Heart left ventricle (tissue), 16 donors: ENCODE measurements around the gene HTRA1. TPM values are rescaled to one million over a fixed set of nuclear protein-coding genes. Genes with fewer than 3 reads are reported as not detected.

Source experiments
- ATAC-seq, 4 donors: fragments of 200-7000 bp; cut with Tn5 transposase; one replicate each; pipeline ENCODE4 v1.9.1; 2020 to 2022; ENCODE audit warnings: moderate library complexity in 4 of 4, mild to moderate bottlenecking in 3 of 4, moderate number of reproducible peaks in 1 of 4
- DNase-seq, 5 donors: peaks; one replicate each; pipeline ENCODE4 v3.0.0-alpha.2; 2020
- H3K27ac ChIP-seq, 12 donors: fragments of 200-600 bp; sonication (generic) in 4 of 12; one replicate each; pipeline versions ENCODE4 v1.5.0 to v1.8.0; 2016 to 2022; ENCODE audit warnings: mild to moderate bottlenecking in 2 of 12
- H3K27me3 ChIP-seq, 9 donors: fragments of 200-600 bp; sonication (generic) in 2 of 9; one replicate each; pipeline versions ENCODE4 v1.5.1 to v1.8.0; 2016 to 2022; ENCODE audit warnings: mild to moderate bottlenecking in 3 of 9
- H3K36me3 ChIP-seq, 9 donors: fragments of 200-600 bp; sonication (generic) in 2 of 9; one replicate each; pipeline versions ENCODE4 v1.5.0 to v1.8.0; 2018 to 2022; ENCODE audit warnings: mild to moderate bottlenecking in 2 of 9
- H3K4me1 ChIP-seq, 12 donors: fragments of 200-600 bp; sonication (generic) in 4 of 12; one replicate each; pipeline versions ENCODE4 v1.5.0 to v1.8.0; 2016 to 2022; ENCODE audit warnings: mild to moderate bottlenecking in 3 of 12
- H3K4me3 ChIP-seq, 12 donors: fragments of 200-600 bp; sonication (generic) in 4 of 12; one replicate each; pipeline versions ENCODE4 v1.5.0 to v1.8.0; 2017 to 2022; ENCODE audit warnings: mild to moderate bottlenecking in 9 of 12, moderate library complexity in 4 of 12
- H3K9me3 ChIP-seq, 12 donors: fragments of 200-600 bp; sonication (generic) in 4 of 12; one replicate each; pipeline versions ENCODE4 v1.5.0 to v1.8.0; 2016 to 2022; ENCODE audit warnings: mild to moderate bottlenecking in 1 of 12
- POLR2A ChIP-seq, 2 donors: fragments of 450-650 bp; IDR thresholded peaks; one replicate each; pipeline ENCODE4 v1.6.1; 2017; ENCODE audit warnings: antibody characterized with exemption in 2 of 2, mild to moderate bottlenecking in 2 of 2, moderate library complexity in 2 of 2
- WGBS, 4 donors: extraction: QIAGEN DNeasy Blood & Tissue Kit in 2 of 4; methylation state at CpG; one replicate each; pipeline versions ENCODE4 v1.1.5 to v1.1.7; 2013 to 2018; 5-methylcytosine and 5-hydroxymethylcytosine counted together
- intact Hi-C, 10 donors: fragments of 100-400 bp; cut with DNase I; formaldehyde crosslinking; loops; one replicate each; pipeline versions ENCODE4 v1.11.1 to v1.14.2; 2022
- long read RNA-seq, 3 donors: library from polyadenylated mRNA; unstranded; transcript quantifications; one replicate each; pipeline ENCODE4 v2.0.0, GENCODE V29; 2020 to 2021
- polyA plus RNA-seq, 2 donors: library from polyadenylated mRNA; stranded (reverse); fragments of 200-250 nt; gene quantifications; one replicate each; pipeline ENCODE4 v1.2.3, GENCODE V29; 2013
- total RNA-seq, 9 donors: library from RNA; depleted of rRNA in 2 of 9; stranded (reverse); fragments of >200 nt in 2 of 9; fragmentation: NEBNext Ultra II Directional in 3 of 9; extraction: Animal tissue kit (Norgen Biotek cat#: 25700) in 3 of 9; gene quantifications; one replicate each; pipeline versions ENCODE4 v1.1.0 to v1.2.4, GENCODE V29; 2016 to 2023
- TF ChIP-seq, protein P1 (sequence below), 12 donors: fragments of 200-600 bp; sonication (generic) in 4 of 12; IDR thresholded peaks; one replicate each; pipeline versions ENCODE4 v1.5.0 to v1.8.0; 2018 to 2022; ENCODE audit warnings: antibody characterized with exemption in 12 of 12, mild to moderate bottlenecking in 5 of 12
- donor health status: ischemic (EF 13 %, LVEDD 7.1; RV severe dilation, severe dysfunction).
- donor health status: healthy with polysubstance abuse.
- donor health status: DM: no; HTN: yes; CAD: no.
- donor health status: DM: no; HTN: no; CAD: no.
- donor health status: ischemic (EF 25% LVEDD 6.9; RV normal size, moderate dysfunction).
- donor health status: ischemic (EF 25% LVEDD 5.7; RV mildly dilated, moderate dysfunction).
- donor health status: healthy.
- donor health status: DM: yes; HTN: yes; CAD: no.
- donor health status: ischemic (EF 35%, LVEDD 5.7; RV mildly dilated, moderate dysfunction).
- donor health status: nonischemic (EF 11% LVEDD 7.7; RV severe dilation, severe dysfunction).
- donor health status: DM: yes; HTN: yes; CAD: no.
- donor health status: PGD.
- donor health status: ischemic (EF 29% LVEDD 5.4; RV normal size, mild dysfunction).
- donor health status: nonischemic (EF 23%, LVEDD 6.1; RV moderate dilation, normal function).

Gene HTRA1
- total RNA-seq (100 to 1,000 TPM in 3 of 9 donors, 10 to 100 TPM in 6; 35.7 to 153 (median 57.6) TPM), polyA plus RNA-seq (10 to 100 TPM; 30.5 to 34.9 TPM)
- long read RNA-seq, donor 1, transcript HTRA1-202 (6 exons, 1,214 nt) = minor isoform, 7 of 100 reads
- long read RNA-seq, donor 1, transcript HTRA1-201 (9 exons, 2,120 nt) = major isoform, 84 of 100 reads
- long read RNA-seq, donor 1, partial matches to known transcripts = 5 of 100 reads
- long read RNA-seq, donor 1, other reads (novel, unspliced or antisense) = 4 of 100 reads
- long read RNA-seq, donor 2, partial matches to known transcripts = 2 of 8 reads
- long read RNA-seq, donor 2, other reads (novel, unspliced or antisense) = 1 of 8 reads
- long read RNA-seq, donor 3, transcript HTRA1-201 (9 exons, 2,120 nt) = major isoform, 37 of 44 reads
- long read RNA-seq, donor 3, partial matches to known transcripts = 0 of 44 reads
- long read RNA-seq, donor 3, other reads (novel, unspliced or antisense) = 4 of 44 reads

DNA sequence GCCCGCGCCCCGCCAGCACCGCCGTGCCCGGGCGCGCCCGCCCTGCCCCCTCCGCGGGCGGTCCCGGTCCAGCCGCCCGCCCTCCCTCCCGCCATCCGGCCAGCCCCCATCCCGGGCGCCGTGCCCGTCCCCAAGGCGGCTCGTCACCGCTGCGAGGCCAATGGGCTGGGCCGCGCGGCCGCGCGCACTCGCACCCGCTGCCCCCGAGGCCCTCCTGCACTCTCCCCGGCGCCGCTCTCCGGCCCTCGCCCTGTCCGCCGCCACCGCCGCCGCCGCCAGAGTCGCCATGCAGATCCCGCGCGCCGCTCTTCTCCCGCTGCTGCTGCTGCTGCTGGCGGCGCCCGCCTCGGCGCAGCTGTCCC, at the start of gene HTRA1:
HTRA1 (plus strand) TSS at position 187 of the 362 bp plus-strand sequence; CDS start at position 287, 100 bp downstream.
- H3K27me3 ChIP-seq = peaks cover 0 to 37% (median 0%) of the 10 kb centered on the region in 9 donors
- intact Hi-C loops = loop anchor here in 6 of 10 donors (2.0 to 10.0 kb wide), 3 partner anchors 36 to 103 kb away; partner anchors contain the start of gene DMBT1 (in 2 of the 6)
- peaks cover 0 to 45% (median 24%) of the 10 kb centered on the region in 12 donors for H3K4me1 ChIP-seq
- peak; percentile 83 to 90 (median 90) for DNase-seq
- H3K27ac ChIP-seq = peak within 1 kb of the TSS; percentile 33 to 86 (median 77)
- peaks cover 0 to 8% (median 0%) of the 10 kb centered on the region in 9 donors for H3K36me3 ChIP-seq
- WGBS, 4 donors = 0 to 1% (median 0%) methylated on average over 6 to 56 of the region's 56 CpGs
- ATAC-seq = peak; percentile 72 to 87 (median 80)
- peak within 1 kb of the TSS; percentile 66 to 97 (median 83) for H3K4me3 ChIP-seq
- no peak for TF ChIP-seq POLR2A (IDR thresholded peaks at IDR 0.05)
- TF ChIP-seq, protein P1, sequence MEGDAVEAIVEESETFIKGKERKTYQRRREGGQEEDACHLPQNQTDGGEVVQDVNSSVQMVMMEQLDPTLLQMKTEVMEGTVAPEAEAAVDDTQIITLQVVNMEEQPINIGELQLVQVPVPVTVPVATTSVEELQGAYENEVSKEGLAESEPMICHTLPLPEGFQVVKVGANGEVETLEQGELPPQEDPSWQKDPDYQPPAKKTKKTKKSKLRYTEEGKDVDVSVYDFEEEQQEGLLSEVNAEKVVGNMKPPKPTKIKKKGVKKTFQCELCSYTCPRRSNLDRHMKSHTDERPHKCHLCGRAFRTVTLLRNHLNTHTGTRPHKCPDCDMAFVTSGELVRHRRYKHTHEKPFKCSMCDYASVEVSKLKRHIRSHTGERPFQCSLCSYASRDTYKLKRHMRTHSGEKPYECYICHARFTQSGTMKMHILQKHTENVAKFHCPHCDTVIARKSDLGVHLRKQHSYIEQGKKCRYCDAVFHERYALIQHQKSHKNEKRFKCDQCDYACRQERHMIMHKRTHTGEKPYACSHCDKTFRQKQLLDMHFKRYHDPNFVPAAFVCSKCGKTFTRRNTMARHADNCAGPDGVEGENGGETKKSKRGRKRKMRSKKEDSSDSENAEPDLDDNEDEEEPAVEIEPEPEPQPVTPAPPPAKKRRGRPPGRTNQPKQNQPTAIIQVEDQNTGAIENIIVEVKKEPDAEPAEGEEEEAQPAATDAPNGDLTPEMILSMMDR (IDR thresholded peaks at IDR 0.05) = no peak
- H3K9me3 ChIP-seq = no peaks in the 10 kb centered on the region

- DNase-seq (no peak), ATAC-seq (no peak)
- Histone ChIP-seq H3K36me3 (peaks cover 0 to 93% (median 61%) of the 10 kb centered on the region in 9 donors), H3K27me3 (no peaks in the 10 kb centered on the region), H3K27ac (no peak overlapping the region), H3K4me3 (no peak overlapping the region), H3K4me1 (peaks cover 0 to 28% (median 0%) of the 10 kb centered on the region in 12 donors), H3K9me3 (no peaks in the 10 kb centered on the region)
- intact Hi-C loops = no loop called here
- no peak for TF ChIP-seq POLR2A (IDR thresholded peaks at IDR 0.05)
- TF ChIP-seq, protein P1 (IDR thresholded peaks at IDR 0.05) = no peak
These were observed 48.0 kb upstream of the HTRA1 start for GRCh38 chr10:122413327-122413726.

- WGBS, 4 donors = 93 to 96% (median 94%) methylated on average over 2 of the region's 2 CpGs
- intact Hi-C loops = no loop called here
- Histone ChIP-seq H3K4me1 (peaks cover 0 to 65% (median 11%) of the 10 kb centered on the region in 12 donors), H3K27ac (peak overlapping the region in 1 of 12 donors; percentile 65), H3K9me3 (no peaks in the 10 kb centered on the region), H3K27me3 (no peaks in the 10 kb centered on the region), H3K36me3 (peaks cover 0 to 97% (median 48%) of the 10 kb centered on the region in 9 donors), H3K4me3 (no peak overlapping the region)
- ATAC-seq (no peak), DNase-seq (no peak)
- no peak for TF ChIP-seq POLR2A (IDR thresholded peaks at IDR 0.05)
- TF ChIP-seq, protein P1 (IDR thresholded peaks at IDR 0.05) = no peak
These were observed 43.7 kb upstream of the HTRA1 start for GRCh38 chr10:122417667-122418066.

- intact Hi-C loops = no loop called here
- ATAC-seq (no peak), DNase-seq (no peak)
- peaks cover 0 to 91% (median 36%) of the 10 kb centered on the region in 9 donors for H3K36me3 ChIP-seq
- 77 to 89% (median 82%) methylated on average over 1 of the region's 1 CpG for WGBS, 4 donors
- no peak for TF ChIP-seq POLR2A (IDR thresholded peaks at IDR 0.05)
- TF ChIP-seq, protein P1 (IDR thresholded peaks at IDR 0.05) = no peak
- no peak overlapping the region for H3K27ac ChIP-seq
- peaks cover 0 to 66% (median 11%) of the 10 kb centered on the region in 12 donors for H3K4me1 ChIP-seq
- H3K27me3 ChIP-seq = no peaks in the 10 kb centered on the region
- no peaks in the 10 kb centered on the region for H3K9me3 ChIP-seq
- H3K4me3 ChIP-seq = no peak overlapping the region
These were observed 42.3 kb upstream of the HTRA1 start for GRCh38 chr10:122419016-122419415.
